Testis (tissue), 2 donors: ENCODE results near the gene EGR1.

Experiments
- POLR2A ChIP-seq: fragments of 450-650 bp; IDR thresholded peaks from one replicate; pipeline ENCODE4 v1.6.1; 2017; ENCODE audit warnings: antibody characterized with exemption, mild to moderate bottlenecking, moderate library complexity
- TF ChIP-seq, protein P1 (sequence below), 3 experiments: fragments of 450-650 bp in 2 of 3; fragments of 200-600 bp in 1 of 3; sonication (generic) in 1 of 3; IDR thresholded peaks; one replicate each; pipeline ENCODE4 v1.5.1; 2016 to 2019; ENCODE audit warnings: antibody characterized with exemption in 3 of 3, mild to moderate bottlenecking in 2 of 3, moderate library complexity in 1 of 3

DNA sequence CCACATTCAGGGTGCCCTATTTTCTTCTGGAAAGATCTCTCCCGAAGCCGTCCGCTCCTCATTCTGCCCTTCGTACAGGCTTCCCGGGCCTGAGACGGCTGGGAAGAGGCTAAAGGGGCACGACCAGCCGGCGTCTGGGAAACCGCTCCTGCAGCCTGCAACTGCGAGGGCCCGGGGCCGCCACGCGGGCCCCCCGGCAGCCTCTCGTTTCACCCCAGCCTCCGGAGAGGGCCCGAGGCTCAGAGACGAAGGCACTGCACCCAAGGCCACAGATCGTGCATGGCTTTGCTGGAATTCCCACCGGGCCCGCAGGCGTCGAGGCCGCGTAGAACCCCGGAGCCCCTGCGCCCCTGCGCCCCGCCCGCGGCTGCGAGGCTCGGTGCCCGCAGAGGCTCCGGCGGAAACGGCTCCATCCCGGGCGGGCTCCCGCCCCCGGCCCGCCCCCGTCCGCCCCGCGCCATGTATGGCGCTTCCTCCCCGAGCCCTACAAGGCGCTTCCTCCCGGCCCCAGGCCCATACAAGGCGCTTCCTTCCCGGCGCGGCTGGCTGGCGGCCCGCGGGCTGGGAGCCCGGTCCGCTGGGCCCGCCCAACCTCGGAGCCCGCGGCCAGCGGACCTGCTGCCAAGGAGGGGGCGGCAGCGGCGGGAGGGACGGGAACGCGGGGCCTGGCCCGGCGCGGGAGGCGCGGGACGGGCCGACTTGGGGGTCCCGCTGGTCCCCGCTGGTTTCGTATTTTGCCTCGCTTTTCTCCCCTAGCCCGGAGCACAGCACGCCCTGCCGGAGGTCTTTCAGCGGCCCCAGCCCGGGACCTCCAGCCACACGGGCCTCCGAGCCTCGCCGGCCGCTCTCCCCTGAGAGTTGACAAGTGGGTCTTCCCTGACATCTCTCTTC, 26.6 kb downstream of the EGR1 start:
- TF ChIP-seq, protein P1, sequence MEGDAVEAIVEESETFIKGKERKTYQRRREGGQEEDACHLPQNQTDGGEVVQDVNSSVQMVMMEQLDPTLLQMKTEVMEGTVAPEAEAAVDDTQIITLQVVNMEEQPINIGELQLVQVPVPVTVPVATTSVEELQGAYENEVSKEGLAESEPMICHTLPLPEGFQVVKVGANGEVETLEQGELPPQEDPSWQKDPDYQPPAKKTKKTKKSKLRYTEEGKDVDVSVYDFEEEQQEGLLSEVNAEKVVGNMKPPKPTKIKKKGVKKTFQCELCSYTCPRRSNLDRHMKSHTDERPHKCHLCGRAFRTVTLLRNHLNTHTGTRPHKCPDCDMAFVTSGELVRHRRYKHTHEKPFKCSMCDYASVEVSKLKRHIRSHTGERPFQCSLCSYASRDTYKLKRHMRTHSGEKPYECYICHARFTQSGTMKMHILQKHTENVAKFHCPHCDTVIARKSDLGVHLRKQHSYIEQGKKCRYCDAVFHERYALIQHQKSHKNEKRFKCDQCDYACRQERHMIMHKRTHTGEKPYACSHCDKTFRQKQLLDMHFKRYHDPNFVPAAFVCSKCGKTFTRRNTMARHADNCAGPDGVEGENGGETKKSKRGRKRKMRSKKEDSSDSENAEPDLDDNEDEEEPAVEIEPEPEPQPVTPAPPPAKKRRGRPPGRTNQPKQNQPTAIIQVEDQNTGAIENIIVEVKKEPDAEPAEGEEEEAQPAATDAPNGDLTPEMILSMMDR (IDR thresholded peaks at IDR 0.05), result no peak
- TF ChIP-seq POLR2A, result no peak
